ENCODE data around the gene DIRAS1. TPM values are rescaled to one million over a fixed set of nuclear protein-coding genes. Genes with fewer than 3 reads are reported as not detected.

The DIRAS1 gene
- total RNA-seq, 1 donor from 2014 or later, result 23.1 TPM

DNA sequence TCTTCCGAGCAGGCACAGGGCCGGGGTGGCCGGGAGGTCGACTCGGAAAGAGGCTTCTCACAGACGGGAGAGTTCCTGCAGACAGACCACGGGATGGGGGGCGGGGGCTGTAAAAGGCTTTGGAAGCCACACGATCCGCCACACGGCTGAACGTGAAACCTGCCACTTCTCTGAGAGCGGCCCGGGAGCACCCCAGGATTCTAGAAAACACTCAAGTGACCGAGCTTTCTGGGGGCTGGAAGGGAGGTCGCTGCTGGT is 34.2 kb upstream of the DIRAS1 start:
- DNase-seq, result no peak

DNA sequence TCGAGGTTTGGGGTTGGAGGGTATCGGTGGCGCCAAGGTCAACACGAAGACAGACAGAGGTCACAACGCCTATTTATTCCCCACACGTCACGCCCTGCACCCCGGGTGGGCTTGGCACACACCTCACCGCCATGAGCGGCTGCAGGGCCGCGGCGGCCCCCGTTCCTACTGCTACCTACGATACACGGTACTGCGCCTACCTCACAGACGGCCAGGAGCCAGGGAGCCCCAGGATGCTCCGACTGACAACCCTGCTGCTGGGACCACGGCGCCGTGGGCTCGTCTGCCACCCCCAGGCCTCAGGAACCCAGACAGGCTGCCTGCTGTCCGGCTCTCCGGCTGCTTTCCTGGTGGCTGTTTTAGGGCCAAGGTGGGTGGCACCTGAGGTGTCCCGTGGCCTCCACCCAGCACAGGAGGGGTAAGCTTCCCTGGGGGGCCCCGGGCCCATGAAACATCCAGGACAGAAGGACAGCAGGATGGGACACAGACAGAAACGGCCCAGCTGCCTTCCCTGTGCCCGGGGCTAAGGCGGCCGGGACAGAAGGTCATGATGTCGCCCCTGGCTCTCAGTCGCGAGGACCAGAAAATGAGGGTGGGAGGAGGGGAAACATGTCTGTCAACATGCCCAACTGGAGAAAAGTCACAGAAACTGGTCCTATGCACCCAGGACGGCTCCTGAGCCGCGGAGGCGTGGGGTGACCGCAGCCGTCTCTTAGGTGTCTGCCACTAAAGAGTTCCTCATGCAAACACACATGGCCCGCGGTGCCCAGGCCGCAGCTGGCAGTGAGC is 33.7 kb upstream of the DIRAS1 start:
- no peak for DNase-seq

- DNase-seq, result no peak
Measured at GRCh38 chr19:2751438-2751830, 30.3 kb upstream of the DIRAS1 start.

DNA sequence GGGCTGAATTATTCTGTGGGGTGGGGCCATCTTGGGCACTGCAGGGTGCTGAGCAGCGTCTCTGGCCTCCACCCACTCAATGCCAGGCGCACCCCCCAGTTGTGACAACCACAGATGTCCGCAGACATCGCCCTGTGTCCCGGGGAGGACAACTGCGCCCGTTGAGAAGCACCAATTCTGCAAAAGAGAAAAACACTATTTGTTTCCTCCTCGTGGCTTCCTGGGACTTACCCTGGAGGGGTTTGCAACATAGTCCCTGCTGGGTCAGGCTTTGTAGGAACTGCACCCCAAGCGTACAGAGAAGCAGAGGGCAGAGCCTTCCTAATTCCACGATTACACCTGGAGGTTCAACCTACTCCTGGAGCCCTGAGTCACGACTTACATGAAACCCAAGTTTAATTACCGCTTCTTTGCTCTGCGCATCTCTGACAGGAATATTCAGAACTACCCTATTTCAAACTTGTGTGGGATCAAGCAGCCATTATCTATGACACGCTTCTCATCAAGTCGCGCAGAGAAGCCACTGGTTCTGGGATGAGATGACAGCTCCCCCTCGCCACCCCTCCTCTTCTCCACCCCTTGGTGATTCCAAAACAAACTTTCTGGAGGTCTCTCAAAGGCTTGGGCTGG is 29.8 kb upstream of the DIRAS1 start:
- no peak for DNase-seq

GRCh38 chr19:2747349-2747748 is 26.2 kb upstream of the DIRAS1 start:
- DNase-seq, result no peak

DNA sequence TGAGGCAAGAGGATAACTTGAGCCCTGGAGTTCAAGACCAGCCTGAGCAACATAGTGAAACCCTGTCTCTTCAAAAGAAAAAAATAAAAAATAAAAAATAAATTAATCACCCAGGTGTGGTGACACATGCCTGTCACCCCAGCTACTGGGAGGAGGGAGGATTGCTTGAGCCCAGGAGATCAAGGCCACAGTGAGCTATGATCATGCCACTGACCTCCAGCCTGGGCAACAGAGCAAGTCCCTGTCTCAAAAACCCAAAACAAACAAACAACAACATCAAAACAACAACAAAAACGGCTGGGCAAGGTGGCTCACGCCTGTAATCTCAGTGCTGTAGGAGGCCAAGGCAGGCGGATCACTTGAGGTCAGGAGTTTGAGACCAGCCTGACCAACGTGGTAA is 22.9 kb upstream of the DIRAS1 start:
- DNase-seq, result no peak

DNA sequence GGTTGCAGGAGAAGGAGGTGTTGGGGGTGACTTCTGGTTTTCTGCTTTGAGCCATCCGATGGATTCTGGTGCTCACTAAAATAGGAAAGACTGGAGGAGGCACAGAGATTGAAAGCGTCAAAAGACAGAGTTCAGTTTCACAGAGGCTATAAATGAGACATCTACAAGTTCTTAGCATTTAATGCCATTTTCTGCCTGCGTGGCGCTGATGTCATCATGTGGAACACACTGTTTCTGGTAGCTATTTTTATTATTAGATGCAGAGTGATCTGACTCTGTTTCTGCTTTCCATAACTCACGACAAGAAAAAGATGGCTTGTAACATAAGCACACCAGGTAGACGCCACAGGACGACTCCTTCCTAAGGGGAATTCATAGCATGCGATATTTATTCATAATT is 21.9 kb upstream of the DIRAS1 start:
- no peak for DNase-seq

- no peak for DNase-seq
Measured at GRCh38 chr19:2740314-2740656, 19.1 kb upstream of the DIRAS1 start.

DNA sequence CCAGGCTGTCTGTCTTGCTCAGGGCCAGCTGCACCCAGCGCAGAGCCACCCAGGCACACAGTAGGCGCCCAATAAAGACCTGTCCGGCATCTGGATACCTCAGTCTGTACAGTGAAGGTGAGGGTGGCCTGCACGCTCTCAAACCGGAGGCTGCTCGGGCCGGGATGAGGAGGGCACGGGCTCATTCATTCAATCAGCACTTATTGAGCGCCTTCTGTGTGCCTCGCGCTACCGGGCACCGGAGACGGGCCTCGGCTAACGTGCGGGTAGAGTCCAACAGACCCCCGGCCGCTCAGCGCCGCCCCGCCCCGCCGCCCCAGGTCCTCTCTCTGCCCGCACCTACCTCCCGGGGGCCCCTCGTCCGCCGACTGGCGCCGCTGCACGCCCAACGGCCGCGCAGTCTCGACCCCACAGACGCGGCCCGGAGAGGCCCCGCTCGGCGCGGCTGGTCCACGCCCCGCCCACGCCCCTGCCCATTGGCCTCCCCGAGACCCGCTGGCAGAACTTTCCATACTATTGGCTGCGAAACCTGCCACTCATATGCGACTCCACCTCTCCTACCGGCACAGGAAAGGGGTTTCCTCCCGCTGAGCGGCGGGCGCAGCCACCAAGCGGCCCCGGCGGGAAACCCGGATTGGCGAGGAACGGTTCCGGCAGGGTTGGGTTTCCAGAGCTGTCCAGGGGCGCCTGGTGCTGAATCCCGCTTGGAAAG is 18.6 kb upstream of the DIRAS1 start, which contains the start of gene SLC39A3:
Gene SLC39A3, minus strand, starts transcription at position 416 of the 712 bp plus-strand sequence. CDS start 2,760 bp downstream, outside the sequence.
- DNase-seq, result peak; percentile 96

GRCh38 chr19:2736550-2737190 is 15.5 kb upstream of the DIRAS1 start:
- DNase-seq, result no peak

DNA sequence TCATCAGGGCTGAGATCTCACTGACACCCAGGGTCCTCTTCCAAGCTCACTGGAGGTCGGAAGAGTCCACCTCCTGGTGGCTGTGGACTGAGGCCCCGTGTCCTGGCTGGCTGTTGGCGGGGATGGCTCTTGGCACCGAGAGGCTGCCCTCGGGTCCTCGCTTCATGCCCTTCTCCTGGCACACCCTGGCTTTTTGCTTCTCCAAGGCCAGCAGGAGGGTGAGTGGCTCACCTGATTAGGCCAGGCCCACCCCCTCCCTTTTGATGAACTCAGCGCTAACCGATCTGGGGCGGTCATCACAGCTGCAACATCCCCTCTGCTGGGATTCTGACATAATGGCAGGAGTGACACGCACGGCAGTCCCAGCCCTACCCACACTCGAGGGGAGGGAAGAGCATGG is 14.2 kb upstream of the DIRAS1 start:
- DNase-seq, result no peak

- no peak for DNase-seq
Measured at GRCh38 chr19:2734589-2735288, 13.6 kb upstream of the DIRAS1 start.

GRCh38 chr19:2733930-2734588 is 12.9 kb upstream of the DIRAS1 start:
- DNase-seq, result no peak

GRCh38 chr19:2732883-2733282 is 11.7 kb upstream of the DIRAS1 start:
- DNase-seq, result no peak

DNA sequence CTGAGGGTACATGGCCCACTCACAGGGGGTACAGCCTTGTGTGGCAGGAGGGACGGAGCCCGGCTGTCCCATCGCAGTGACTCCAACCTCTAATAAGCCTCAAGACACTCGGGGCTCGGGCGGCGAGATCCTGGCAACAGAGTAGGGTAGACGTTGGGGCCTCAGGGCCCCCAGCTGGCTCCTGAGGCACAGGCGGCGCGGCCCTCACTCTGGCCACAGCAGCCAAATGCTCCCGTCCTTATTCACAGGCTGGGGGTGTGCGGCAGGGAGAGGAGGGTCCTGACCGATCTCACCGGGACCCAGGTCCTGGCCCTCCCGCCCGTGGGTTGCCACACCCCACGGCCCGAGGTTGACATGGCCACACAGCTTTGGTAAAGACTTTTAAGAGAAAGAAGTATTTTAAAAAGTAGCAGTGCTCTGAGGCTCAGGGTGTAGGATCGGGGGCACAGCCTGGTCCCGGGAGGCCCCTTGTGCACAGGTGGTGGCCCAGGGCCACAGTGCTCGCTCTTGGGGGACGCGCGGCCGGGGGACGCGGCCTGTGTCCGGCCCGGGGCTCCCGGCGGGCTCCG is 11.1 kb upstream of the DIRAS1 start:
- DNase-seq, result no peak

- no peak for DNase-seq
Measured at GRCh38 chr19:2731181-2731995, 10.2 kb upstream of the DIRAS1 start.

GRCh38 chr19:2729943-2730818 is 9.0 kb upstream of the DIRAS1 start:
- no peak for DNase-seq

- DNase-seq, result no peak
Measured at GRCh38 chr19:2728783-2729387, 7.7 kb upstream of the DIRAS1 start.

DNA sequence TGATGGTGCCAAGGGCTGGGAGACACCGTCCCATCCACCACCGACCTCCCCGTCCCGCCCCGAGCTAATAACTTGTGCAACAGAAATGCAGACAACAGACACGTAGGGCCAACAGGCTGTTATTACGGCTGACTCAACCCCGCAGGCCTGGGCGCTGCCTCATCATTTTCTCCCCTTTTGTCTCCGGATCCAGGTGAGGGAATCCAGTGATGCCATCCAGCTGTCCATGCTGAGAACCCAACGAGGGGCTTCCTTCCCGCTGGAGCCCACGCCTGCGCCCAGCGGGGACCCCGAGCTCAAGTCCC is 6.4 kb upstream of the DIRAS1 start:
- DNase-seq, result no peak

Measured in occipital lobe (tissue), 2 donors.